Liver (tissue), 9 donors: ENCODE measurements around the gene EFS. TPM values are rescaled to one million over a fixed set of nuclear protein-coding genes. Genes with fewer than 3 reads are reported as not detected.

Source experiments
- DNase-seq: peaks from one replicate; pipeline ENCODE4 v3.0.0-alpha.2; 2017; ENCODE audit warnings: low spot score
- H3K27ac ChIP-seq, 2 donors: one replicate each; pipeline ENCODE4 v1.7.0; 2013; ENCODE audit warnings: inconsistent platforms in 2 of 2, low read length in 2 of 2, control low read depth in 1 of 2, low read depth in 1 of 2, mild to moderate bottlenecking in 1 of 2
- H3K27me3 ChIP-seq, 4 donors: one replicate each; pipeline versions ENCODE4 v1.6.1 to v1.7.0; 2013; ENCODE audit warnings: low read length in 3 of 4, inconsistent platforms in 1 of 4, mild to moderate bottlenecking in 1 of 4, moderate library complexity in 1 of 4; ENCODE audit not compliant: control insufficient read depth in 4 of 4, insufficient read depth in 4 of 4
- H3K36me3 ChIP-seq, 4 donors: one replicate each; pipeline versions ENCODE4 v1.6.1 to v1.7.0; 2013; ENCODE audit warnings: low read length in 3 of 4, mild to moderate bottlenecking in 3 of 4, low read depth in 1 of 4, moderate library complexity in 1 of 4; ENCODE audit not compliant: control insufficient read depth in 4 of 4, insufficient read depth in 3 of 4
- H3K4me1 ChIP-seq, 4 donors: one replicate each; pipeline versions ENCODE4 v1.6.1 to v1.7.0; 2013; ENCODE audit warnings: low read length in 3 of 4, mild to moderate bottlenecking in 3 of 4, moderate library complexity in 1 of 4; ENCODE audit not compliant: control insufficient read depth in 4 of 4, insufficient read depth in 4 of 4
- H3K4me3 ChIP-seq, 3 donors: one replicate each; pipeline versions ENCODE4 v1.6.1 to v1.7.0; 2013; ENCODE audit warnings: low read length in 3 of 3, control low read depth in 1 of 3, low read depth in 1 of 3, mild to moderate bottlenecking in 1 of 3
- H3K9ac ChIP-seq, 2 donors: one replicate each; pipeline ENCODE4 v1.7.0; 2013; ENCODE audit warnings: low read length in 2 of 2, mild to moderate bottlenecking in 2 of 2, moderate library complexity in 2 of 2, control low read depth in 1 of 2, low read depth in 1 of 2
- H3K9me3 ChIP-seq, 4 donors: one replicate each; pipeline versions ENCODE4 v1.6.1 to v1.7.0; 2013; ENCODE audit warnings: low read length in 3 of 4; ENCODE audit not compliant: control insufficient read depth in 4 of 4
- ATF3 ChIP-seq: IDR thresholded peaks from 2 replicates; pipeline ENCODE4 v1.6.1; 2016; ENCODE audit warnings: antibody characterized with exemption
- EGR1 ChIP-seq, 2 donors: IDR thresholded peaks; 2 replicates each; pipeline ENCODE4 v1.6.1; 2016 to 2018; ENCODE audit warnings: antibody characterized with exemption in 2 of 2, low read depth in 2 of 2
- FOXA1 ChIP-seq: IDR thresholded peaks from 2 replicates; pipeline ENCODE4 v1.6.1; 2016; ENCODE audit warnings: antibody characterized with exemption
- FOXA2 ChIP-seq: IDR thresholded peaks from 2 replicates; pipeline ENCODE4 v1.6.1; 2016; ENCODE audit warnings: antibody characterized with exemption
- GABPA ChIP-seq, 2 donors: IDR thresholded peaks in 1 of 2; conservative IDR thresholded peaks in 1 of 2; 2 replicates each; pipeline ENCODE4 v1.6.1; 2016; ENCODE audit warnings: antibody characterized with exemption in 2 of 2, mild to moderate bottlenecking in 1 of 2, moderate library complexity in 1 of 2
- HNF4A ChIP-seq, 2 donors: conservative IDR thresholded peaks; 2 replicates each; pipeline ENCODE4 v1.6.1; 2016; ENCODE audit warnings: antibody characterized with exemption in 2 of 2, mild to moderate bottlenecking in 2 of 2
- HNF4G ChIP-seq: IDR thresholded peaks from 2 replicates; pipeline ENCODE4 v1.6.1; 2016; ENCODE audit warnings: antibody characterized with exemption
- JUND ChIP-seq, 2 donors: IDR thresholded peaks; 2 replicates each; pipeline ENCODE4 v1.6.1; 2016; ENCODE audit warnings: antibody characterized with exemption in 2 of 2
- NR2F2 ChIP-seq: IDR thresholded peaks from 2 replicates; pipeline ENCODE4 v1.6.1; 2016; ENCODE audit warnings: antibody characterized with exemption
- RAD21 ChIP-seq, 2 donors: IDR thresholded peaks; 2 replicates each; pipeline ENCODE4 v1.6.1; 2016; ENCODE audit warnings: antibody characterized with exemption in 2 of 2, mild to moderate bottlenecking in 2 of 2
- REST ChIP-seq: IDR thresholded peaks from 2 replicates; pipeline ENCODE4 v1.6.1; 2016; ENCODE audit warnings: antibody characterized with exemption, mild to moderate bottlenecking
- RXRA ChIP-seq, 2 donors: IDR thresholded peaks; 2 replicates each; pipeline ENCODE4 v1.6.1; 2017 to 2018; ENCODE audit warnings: antibody characterized with exemption in 2 of 2, mild to moderate bottlenecking in 1 of 2
- SP1 ChIP-seq: IDR thresholded peaks from 2 replicates; pipeline ENCODE4 v1.6.1; 2018; ENCODE audit warnings: antibody characterized with exemption, mild to moderate bottlenecking
- TAF1 ChIP-seq: conservative IDR thresholded peaks from 2 replicates; pipeline ENCODE4 v1.6.1; 2016; ENCODE audit warnings: antibody characterized with exemption, mild to moderate bottlenecking
- YY1 ChIP-seq: IDR thresholded peaks from 2 replicates; pipeline ENCODE4 v1.6.1; 2016; ENCODE audit warnings: antibody characterized with exemption, mild to moderate bottlenecking
- WGBS: extraction: QIAGEN DNeasy Blood & Tissue Kit; methylation state at CpG from one replicate; pipeline ENCODE4 v1.1.7; 2013; 5-methylcytosine and 5-hydroxymethylcytosine counted together
- polyA plus RNA-seq, 2 donors: library from polyadenylated mRNA; stranded (reverse) in 1 of 2; unstranded in 1 of 2; fragments of 200-250 nt in 1 of 2; fragments of >200 nt in 1 of 2; fragmentation: Nextera tagmentation in 1 of 2; extraction: Ambion mirVana in 1 of 2; gene quantifications; one replicate each; pipeline versions ENCODE4 v1.2.1 to v1.2.3, GENCODE V29; 2013 to 2015
- total RNA-seq, 2 donors: library from RNA; depleted of rRNA; stranded (reverse); fragments of >200 nt; gene quantifications; one replicate each; pipeline ENCODE4 v1.2.3, GENCODE V29; 2014
- TF ChIP-seq, protein P1 (sequence below): fragments of 150-350 bp; IDR thresholded peaks from 2 replicates; pipeline ENCODE4 v1.5.1; 2017; ENCODE audit warnings: improper control_type of control experiment, low read depth, low read length; ENCODE audit not compliant: missing input control
- TF ChIP-seq, protein P2 (sequence below): IDR thresholded peaks from 2 replicates; pipeline ENCODE4 v1.6.1; 2016; ENCODE audit warnings: antibody characterized with exemption
- TF ChIP-seq, protein P3 (sequence below): IDR thresholded peaks from 2 replicates; pipeline ENCODE4 v1.6.1; 2016; ENCODE audit warnings: antibody characterized with exemption
- donor health status: healthy.
- donor health status: healthy.
- donor health status: healthy.
- donor health status: healthy.
- donor health status: healthy.

The EFS gene
- total and polyA plus RNA-seq, 4 donors = 0.10 to 0.69 (median 0.54) TPM

GRCh38 chr14:23346693-23347405 is 18.1 kb downstream of the EFS start (continued):
- TF ChIP-seq, protein P1, sequence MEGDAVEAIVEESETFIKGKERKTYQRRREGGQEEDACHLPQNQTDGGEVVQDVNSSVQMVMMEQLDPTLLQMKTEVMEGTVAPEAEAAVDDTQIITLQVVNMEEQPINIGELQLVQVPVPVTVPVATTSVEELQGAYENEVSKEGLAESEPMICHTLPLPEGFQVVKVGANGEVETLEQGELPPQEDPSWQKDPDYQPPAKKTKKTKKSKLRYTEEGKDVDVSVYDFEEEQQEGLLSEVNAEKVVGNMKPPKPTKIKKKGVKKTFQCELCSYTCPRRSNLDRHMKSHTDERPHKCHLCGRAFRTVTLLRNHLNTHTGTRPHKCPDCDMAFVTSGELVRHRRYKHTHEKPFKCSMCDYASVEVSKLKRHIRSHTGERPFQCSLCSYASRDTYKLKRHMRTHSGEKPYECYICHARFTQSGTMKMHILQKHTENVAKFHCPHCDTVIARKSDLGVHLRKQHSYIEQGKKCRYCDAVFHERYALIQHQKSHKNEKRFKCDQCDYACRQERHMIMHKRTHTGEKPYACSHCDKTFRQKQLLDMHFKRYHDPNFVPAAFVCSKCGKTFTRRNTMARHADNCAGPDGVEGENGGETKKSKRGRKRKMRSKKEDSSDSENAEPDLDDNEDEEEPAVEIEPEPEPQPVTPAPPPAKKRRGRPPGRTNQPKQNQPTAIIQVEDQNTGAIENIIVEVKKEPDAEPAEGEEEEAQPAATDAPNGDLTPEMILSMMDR = no peak
- no peak for TF ChIP-seq GABPA (IDR thresholded peaks at IDR 0.05 in 1 of 2, conservative IDR thresholded peaks at IDR 0.05 in 1 of 2)
- TF ChIP-seq ATF3 = no peak
- TF ChIP-seq RXRA (IDR thresholded peaks at IDR 0.05) = no peak
- TF ChIP-seq HNF4G = no peak
- TF ChIP-seq RAD21 (IDR thresholded peaks at IDR 0.05) = no peak
- TF ChIP-seq HNF4A (conservative IDR thresholded peaks at IDR 0.05) = no peak
- TF ChIP-seq, protein P2, sequence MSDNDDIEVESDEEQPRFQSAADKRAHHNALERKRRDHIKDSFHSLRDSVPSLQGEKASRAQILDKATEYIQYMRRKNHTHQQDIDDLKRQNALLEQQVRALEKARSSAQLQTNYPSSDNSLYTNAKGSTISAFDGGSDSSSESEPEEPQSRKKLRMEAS = no peak
- no peak for TF ChIP-seq YY1
- no peak for TF ChIP-seq NR2F2
- TF ChIP-seq TAF1 = no peak

DNA sequence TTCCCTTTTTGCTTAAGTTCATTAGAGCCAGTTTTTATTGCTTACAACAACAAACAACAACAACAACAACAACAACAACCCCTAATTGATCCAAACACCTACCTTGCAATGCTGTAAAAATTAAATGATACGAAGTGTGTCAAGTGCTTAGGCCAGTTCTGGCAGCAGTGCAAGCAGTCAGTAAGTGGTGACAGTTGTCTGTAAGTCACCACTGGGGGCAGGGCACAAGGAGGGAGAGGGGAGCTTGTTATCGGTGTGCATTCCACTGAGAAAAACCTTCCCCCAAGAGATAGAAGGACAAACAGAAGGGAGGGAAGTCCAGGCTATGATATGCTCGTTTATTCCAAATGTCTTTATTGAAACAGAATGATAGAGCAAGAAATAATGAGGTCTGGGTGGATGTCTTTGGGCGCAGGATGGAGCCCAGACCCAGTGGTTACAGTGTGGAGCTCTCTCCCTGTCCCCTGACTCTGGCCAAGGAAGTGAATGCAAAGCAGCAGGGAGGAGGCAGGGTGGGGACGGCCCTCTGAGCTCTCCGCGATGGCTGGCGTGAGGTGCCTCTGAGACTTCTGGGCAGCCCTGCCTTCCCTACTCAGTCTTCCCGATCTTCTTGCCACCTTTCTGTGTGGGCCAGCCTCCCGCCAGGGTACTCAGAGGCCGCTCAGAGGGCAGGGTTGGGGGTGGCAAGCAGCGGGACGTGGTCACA is 18.8 kb downstream of the EFS start:
- H3K27ac ChIP-seq = no peak overlapping the region
- H3K4me1 ChIP-seq = no peaks in the 10 kb centered on the region
- TF ChIP-seq, protein P2 = no peak
- TF ChIP-seq, protein P3, sequence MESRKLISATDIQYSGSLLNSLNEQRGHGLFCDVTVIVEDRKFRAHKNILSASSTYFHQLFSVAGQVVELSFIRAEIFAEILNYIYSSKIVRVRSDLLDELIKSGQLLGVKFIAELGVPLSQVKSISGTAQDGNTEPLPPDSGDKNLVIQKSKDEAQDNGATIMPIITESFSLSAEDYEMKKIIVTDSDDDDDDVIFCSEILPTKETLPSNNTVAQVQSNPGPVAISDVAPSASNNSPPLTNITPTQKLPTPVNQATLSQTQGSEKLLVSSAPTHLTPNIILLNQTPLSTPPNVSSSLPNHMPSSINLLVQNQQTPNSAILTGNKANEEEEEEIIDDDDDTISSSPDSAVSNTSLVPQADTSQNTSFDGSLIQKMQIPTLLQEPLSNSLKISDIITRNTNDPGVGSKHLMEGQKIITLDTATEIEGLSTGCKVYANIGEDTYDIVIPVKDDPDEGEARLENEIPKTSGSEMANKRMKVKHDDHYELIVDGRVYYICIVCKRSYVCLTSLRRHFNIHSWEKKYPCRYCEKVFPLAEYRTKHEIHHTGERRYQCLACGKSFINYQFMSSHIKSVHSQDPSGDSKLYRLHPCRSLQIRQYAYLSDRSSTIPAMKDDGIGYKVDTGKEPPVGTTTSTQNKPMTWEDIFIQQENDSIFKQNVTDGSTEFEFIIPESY = no peak
- no peak for TF ChIP-seq FOXA1
- TF ChIP-seq, protein P1 = no peak
- no peak for TF ChIP-seq FOXA2
- TF ChIP-seq RAD21 (IDR thresholded peaks at IDR 0.05) = no peak
- no peak for TF ChIP-seq NR2F2
- no peak for TF ChIP-seq RXRA (IDR thresholded peaks at IDR 0.05)
- no peak for TF ChIP-seq TAF1
- TF ChIP-seq EGR1 (IDR thresholded peaks at IDR 0.05; ENCODE audit: low read depth in 2 of 2) = no peak
- TF ChIP-seq REST = no peak
- TF ChIP-seq GABPA (IDR thresholded peaks at IDR 0.05 in 1 of 2, conservative IDR thresholded peaks at IDR 0.05 in 1 of 2) = no peak
- TF ChIP-seq HNF4G = no peak
- TF ChIP-seq HNF4A (conservative IDR thresholded peaks at IDR 0.05) = no peak
- no peak for TF ChIP-seq JUND (IDR thresholded peaks at IDR 0.05)
- TF ChIP-seq SP1 = no peak
- TF ChIP-seq YY1 = no peak
- H3K4me3 ChIP-seq = no peak overlapping the region
- no peaks in the 10 kb centered on the region for H3K27me3 ChIP-seq
- DNase-seq = no peak
- no peak overlapping the region for H3K9ac ChIP-seq
- no peaks in the 10 kb centered on the region for H3K36me3 ChIP-seq
- H3K9me3 ChIP-seq = no peaks in the 10 kb centered on the region
- WGBS = 76% methylated on average over 13 of the region's 13 CpGs
